GM12872 (cell line): Measurements from ENCODE around the gene IL1RAP.

ENCODE experiments used
- TF ChIP-seq, protein P1 (sequence below): IDR thresholded peaks from 3 replicates; pipeline ENCODE4 v1.5.1; 2011; ENCODE audit warnings: low read depth, mild to moderate bottlenecking, low read length, moderate library complexity; ENCODE audit not compliant: insufficient read depth

IL1RAP gene

DNA sequence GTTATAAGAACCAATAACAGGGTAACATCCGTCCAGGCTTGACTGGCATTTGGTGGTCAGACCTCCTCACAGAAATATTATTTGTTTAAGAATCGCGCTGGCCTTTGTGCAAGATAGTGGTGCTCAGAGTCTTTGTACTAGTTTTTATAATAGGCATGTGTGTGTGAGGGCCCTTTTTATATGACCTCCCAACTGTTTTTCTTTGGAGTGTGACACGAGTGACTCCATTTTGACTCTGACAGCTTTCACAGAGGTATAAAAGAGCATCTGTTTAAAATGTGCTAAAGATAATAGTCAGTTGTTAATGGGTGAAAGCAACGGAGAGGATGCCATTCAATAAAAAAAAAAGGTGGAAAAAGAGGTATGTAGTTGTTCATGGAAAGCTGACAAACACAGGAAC is 110.4 kb downstream of the IL1RAP start:
- TF ChIP-seq, protein P1, sequence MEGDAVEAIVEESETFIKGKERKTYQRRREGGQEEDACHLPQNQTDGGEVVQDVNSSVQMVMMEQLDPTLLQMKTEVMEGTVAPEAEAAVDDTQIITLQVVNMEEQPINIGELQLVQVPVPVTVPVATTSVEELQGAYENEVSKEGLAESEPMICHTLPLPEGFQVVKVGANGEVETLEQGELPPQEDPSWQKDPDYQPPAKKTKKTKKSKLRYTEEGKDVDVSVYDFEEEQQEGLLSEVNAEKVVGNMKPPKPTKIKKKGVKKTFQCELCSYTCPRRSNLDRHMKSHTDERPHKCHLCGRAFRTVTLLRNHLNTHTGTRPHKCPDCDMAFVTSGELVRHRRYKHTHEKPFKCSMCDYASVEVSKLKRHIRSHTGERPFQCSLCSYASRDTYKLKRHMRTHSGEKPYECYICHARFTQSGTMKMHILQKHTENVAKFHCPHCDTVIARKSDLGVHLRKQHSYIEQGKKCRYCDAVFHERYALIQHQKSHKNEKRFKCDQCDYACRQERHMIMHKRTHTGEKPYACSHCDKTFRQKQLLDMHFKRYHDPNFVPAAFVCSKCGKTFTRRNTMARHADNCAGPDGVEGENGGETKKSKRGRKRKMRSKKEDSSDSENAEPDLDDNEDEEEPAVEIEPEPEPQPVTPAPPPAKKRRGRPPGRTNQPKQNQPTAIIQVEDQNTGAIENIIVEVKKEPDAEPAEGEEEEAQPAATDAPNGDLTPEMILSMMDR: no peak

DNA sequence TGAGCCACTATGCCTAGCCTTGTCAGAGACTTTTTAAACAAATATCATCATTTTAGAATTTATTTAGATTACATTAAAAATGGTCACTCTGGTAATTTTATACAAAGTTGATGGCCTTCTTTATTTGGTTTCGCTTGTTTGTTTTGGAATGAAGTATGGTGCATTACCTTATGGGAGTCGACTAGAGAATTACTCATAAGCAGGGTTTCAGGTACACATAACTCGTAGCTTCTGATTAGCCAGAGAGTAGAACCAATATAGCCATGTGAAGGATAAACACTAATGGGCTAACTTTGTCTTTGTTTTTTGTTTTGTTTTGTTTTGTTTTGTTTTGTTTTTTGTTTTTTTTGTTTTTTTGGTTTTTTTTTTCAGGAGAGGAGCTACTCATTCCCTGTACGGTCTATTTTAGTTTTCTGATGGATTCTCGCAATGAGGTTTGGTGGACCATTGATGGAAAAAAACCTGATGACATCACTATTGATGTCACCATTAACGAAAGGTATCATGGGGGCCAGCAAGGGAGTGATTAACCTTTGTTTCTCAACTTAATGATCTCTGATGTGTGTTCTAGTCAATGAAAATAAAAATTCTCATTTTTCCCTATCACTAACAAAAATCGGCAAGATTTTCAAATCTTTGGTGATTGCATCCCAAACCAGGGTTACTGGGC is 113.2 kb downstream of the IL1RAP start:
- TF ChIP-seq, protein P1: no peak

DNA sequence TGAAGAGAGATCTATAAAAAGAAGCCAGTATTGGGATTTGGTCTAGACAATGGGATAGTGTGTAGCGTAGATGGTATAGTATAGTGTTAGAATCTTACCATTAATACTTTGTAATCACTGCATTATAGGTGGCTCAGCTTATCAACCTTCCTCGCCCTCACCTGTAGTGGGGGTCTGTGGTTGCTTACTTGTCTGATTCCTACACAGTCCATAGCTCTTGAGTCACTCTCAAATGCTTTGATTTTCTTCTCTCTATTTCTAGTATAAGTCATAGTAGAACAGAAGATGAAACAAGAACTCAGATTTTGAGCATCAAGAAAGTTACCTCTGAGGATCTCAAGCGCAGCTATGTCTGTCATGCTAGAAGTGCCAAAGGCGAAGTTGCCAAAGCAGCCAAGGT is 115.2 kb downstream of the IL1RAP start:
- TF ChIP-seq, protein P1: no peak

DNA sequence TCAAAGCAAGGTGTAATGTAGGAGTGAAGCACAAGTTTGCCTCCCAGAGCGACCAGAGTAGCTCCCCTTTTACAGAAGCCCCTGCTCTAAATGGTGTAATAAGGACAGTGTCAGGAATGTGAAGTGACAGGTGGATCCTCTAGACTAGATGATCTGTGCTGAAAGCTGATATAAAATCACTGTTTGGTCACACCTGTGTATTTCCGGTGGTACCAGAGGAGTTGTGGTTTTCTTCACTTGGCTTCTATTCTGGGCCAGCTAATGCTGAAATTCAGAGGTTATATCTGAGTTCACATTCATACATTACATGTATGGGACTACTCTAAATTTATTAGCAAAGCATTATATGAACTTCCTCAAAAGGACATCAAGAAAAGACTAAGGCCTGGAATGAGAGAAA is 117.4 kb downstream of the IL1RAP start:
- TF ChIP-seq, protein P1: no peak

DNA sequence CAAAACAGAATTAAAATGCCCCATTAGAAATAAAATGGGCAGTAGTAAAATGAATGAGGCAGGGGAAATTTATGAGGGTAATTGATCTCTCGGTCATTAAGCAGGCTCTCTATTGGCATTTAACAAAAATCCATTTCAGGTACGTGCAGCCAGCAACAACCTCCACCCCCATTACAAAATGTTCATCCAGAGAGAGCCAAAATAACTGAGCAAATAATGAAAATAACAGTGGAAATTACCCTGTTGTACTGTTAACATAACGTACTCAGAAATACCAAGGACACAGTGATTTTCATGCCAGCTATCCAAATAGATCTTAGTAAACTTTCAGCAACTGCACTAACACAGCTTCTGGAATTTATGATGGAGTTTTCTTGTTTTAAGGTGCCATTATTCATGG is 127.7 kb downstream of the IL1RAP start:
- TF ChIP-seq, protein P1: no peak

DNA sequence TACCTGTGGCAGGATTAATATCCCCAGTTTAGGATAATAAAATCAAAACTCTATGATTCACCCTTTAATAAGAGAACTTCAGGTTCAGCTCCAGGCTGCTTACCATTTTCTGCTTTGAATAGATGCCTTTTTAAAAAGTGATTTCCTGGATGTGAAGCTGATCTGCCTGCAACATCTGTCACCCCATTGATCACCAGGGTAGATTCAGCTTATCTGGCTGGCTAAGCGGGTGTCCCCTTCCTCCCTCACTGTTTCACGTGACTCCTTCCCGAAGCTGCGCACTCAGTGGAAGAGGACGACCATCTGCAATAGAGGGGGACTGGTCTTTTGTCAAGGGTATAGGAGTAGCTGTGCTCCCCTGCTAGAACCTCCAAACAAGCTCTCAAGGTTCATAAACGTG is 128.1 kb downstream of the IL1RAP start:
- TF ChIP-seq, protein P1: no peak

DNA sequence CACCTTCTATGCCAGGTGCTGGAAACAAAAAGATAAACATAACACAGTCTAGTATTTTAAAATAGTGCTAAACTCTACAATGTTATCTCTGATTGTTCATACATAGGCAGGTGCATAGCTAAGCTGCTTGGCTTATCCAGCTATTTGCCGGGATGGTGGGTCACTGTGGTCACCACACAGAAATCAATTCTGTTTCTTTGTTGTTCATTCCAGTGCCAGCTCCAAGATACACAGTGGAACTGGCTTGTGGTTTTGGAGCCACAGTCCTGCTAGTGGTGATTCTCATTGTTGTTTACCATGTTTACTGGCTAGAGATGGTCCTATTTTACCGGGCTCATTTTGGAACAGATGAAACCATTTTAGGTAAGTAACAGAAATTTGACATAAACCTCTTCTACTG is 130.2 kb downstream of the IL1RAP start:
- TF ChIP-seq, protein P1: no peak
